Liver (tissue), 3 donors: ENCODE measurements around the gene RAB22A.

ENCODE experiments used
- ATF3 ChIP-seq: IDR thresholded peaks from 2 replicates; pipeline ENCODE4 v1.6.1; 2016; ENCODE audit warnings: antibody characterized with exemption
- CTCF ChIP-seq: fragments of 150-350 bp; IDR thresholded peaks from 2 replicates; pipeline ENCODE4 v1.5.1; 2017; ENCODE audit warnings: improper control_type of control experiment, low read depth, low read length; ENCODE audit not compliant: missing input control
- EGR1 ChIP-seq, 2 donors: IDR thresholded peaks; 2 replicates each; pipeline ENCODE4 v1.6.1; 2016 to 2018; ENCODE audit warnings: antibody characterized with exemption in 2 of 2, low read depth in 2 of 2
- HNF4A ChIP-seq, 2 donors: conservative IDR thresholded peaks; 2 replicates each; pipeline ENCODE4 v1.6.1; 2016; ENCODE audit warnings: antibody characterized with exemption in 2 of 2, mild to moderate bottlenecking in 2 of 2
- HNF4G ChIP-seq: IDR thresholded peaks from 2 replicates; pipeline ENCODE4 v1.6.1; 2016; ENCODE audit warnings: antibody characterized with exemption
- JUND ChIP-seq, 2 donors: IDR thresholded peaks; 2 replicates each; pipeline ENCODE4 v1.6.1; 2016; ENCODE audit warnings: antibody characterized with exemption in 2 of 2
- MAX ChIP-seq: IDR thresholded peaks from 2 replicates; pipeline ENCODE4 v1.6.1; 2016; ENCODE audit warnings: antibody characterized with exemption
- RAD21 ChIP-seq, 2 donors: IDR thresholded peaks; 2 replicates each; pipeline ENCODE4 v1.6.1; 2016; ENCODE audit warnings: antibody characterized with exemption in 2 of 2, mild to moderate bottlenecking in 2 of 2
- REST ChIP-seq: IDR thresholded peaks from 2 replicates; pipeline ENCODE4 v1.6.1; 2016; ENCODE audit warnings: antibody characterized with exemption, mild to moderate bottlenecking
- TAF1 ChIP-seq: conservative IDR thresholded peaks from 2 replicates; pipeline ENCODE4 v1.6.1; 2016; ENCODE audit warnings: antibody characterized with exemption, mild to moderate bottlenecking
- YY1 ChIP-seq: IDR thresholded peaks from 2 replicates; pipeline ENCODE4 v1.6.1; 2016; ENCODE audit warnings: antibody characterized with exemption, mild to moderate bottlenecking
- donor health status: healthy.
- donor health status: healthy.

- TF ChIP-seq YY1 (no peak), CTCF (no peak), REST (no peak), RAD21 (IDR thresholded peaks at IDR 0.05) (no peak), HNF4G (no peak), EGR1 (IDR thresholded peaks at IDR 0.05; ENCODE audit: low read depth in 2 of 2) (no peak), TAF1 (no peak), JUND (IDR thresholded peaks at IDR 0.05) (no peak), ATF3 (no peak), MAX (no peak), HNF4A (conservative IDR thresholded peaks at IDR 0.05) (no peak)
These were observed 3.3 kb downstream of the RAB22A start for GRCh38 chr20:58312836-58313235.
